ENCODE measurements around the gene PLCL2.
"Not testable (repeated sequence)": the region's sequence is repeated elsewhere in the genome, so short reads cannot be mapped to it uniquely, and the experiment has no call there.

PLCL2 gene

DNA sequence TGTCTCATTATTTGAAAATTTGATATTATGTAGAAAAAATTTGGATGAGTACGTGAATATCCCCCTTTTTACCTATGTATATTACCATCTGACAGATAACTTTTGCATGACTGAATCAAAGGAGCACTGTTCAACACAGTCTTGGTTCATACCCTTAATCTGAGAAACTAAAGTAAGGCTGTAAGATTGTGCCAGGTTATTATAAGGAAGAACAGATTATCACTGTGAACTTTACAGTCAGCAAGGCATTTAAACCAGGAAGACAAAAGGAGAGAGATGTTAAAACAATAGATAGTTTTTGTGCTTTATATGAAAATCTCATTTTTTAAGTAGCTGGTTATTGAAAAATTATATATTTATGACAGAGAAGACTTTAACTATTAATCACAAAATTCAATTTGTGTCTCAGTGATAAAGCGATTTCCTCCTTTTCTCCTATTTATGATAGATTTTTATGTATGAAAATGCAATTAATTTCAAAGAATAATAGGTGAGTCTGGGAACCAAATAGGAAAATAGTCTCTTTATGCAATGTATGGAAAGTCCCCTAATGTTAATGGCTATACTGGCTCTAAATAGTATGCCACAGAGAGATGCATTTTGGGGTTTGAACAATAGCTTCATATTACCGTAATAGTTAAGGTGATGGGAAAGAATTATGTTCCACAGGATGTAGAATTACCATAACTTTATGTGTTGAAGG, 33.4 kb downstream of the PLCL2 start:
- no peak for DNase-seq

- DNase-seq = no peak
Measured at GRCh38 chr3:16918683-16919025, 33.9 kb downstream of the PLCL2 start.

DNA sequence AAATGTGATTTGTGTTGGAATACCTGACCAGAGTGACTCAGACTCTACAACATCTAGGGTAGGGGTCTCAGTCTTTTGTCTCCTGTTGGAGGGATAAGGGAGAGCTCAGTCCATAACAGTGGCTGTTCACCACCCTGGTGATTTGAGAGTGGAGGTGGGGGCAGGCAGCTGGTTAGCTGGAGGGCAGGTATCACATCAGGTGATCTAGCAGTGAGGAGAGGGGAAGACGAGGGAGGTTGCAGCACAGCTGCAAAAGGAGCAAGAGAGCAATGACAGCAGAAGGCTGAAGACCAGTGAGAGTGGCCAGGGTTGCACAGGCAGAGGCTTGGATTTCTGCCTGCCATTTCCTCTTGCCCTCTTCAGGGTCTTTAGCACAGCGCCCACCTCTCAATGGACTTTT, 38.4 kb downstream of the PLCL2 start:
- DNase-seq = no peak

GRCh38 chr3:16927485-16927884, 42.7 kb downstream of the PLCL2 start:
- no peak for DNase-seq

DNA sequence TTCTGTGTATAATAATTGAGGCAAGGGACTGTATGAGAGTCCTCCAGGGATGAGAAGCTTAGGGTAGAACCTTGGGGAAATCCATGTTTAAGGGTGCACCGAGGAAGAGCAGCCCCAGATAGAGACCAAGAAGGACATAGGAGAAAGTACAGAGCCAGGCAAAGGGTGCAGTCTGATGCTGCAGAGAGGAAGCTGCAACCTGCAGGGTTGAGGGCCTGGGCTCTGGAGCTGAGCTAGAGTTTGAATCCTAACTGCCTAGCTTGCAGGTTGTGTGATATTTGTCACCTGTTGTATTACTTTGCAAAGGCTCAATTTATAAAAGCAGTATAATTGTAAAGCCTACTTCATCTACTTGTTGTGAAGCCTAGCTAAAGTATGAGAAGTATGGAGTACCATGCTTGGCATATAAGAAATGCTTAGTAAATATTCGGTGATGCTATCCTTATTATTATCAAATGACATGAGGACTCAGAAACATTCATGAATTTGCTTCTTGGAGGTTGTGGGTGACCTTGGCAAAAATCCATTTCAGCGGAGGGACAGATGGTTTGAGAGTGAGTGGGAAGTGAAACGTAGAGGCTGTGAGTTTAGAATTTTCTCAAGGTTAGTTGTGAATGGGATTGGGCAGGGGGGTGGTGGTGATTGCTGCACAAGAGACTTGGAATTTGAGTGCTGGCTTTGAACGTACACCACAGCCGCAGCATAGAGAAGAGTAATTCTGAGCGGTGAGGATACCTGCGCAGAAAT, 43.8 kb downstream of the PLCL2 start:
- DNase-seq = no peak

- no peak for DNase-seq
Measured at GRCh38 chr3:16929311-16929710, 44.6 kb downstream of the PLCL2 start.

GRCh38 chr3:16932877-16933276, 48.1 kb downstream of the PLCL2 start:
- no peak for DNase-seq

DNA sequence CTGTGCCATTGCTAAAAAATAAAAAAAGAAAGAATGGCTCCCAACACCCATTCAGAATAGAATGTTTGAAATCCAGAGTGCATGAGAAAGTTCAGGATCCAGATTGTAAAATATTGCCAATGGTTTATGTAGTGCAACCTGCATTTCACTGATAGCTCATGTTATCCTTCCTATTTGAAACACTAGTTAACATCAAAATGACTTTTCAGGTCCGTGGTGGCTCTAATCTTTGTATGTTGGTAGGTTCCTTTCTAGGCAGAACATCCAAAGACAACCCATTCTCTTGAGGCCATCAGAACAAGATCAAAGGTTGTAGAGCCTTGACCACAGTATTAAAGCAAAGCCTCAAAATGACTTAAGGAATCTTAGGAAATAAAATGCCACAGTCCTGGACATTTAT, 51.0 kb downstream of the PLCL2 start:
- no peak for DNase-seq

DNA sequence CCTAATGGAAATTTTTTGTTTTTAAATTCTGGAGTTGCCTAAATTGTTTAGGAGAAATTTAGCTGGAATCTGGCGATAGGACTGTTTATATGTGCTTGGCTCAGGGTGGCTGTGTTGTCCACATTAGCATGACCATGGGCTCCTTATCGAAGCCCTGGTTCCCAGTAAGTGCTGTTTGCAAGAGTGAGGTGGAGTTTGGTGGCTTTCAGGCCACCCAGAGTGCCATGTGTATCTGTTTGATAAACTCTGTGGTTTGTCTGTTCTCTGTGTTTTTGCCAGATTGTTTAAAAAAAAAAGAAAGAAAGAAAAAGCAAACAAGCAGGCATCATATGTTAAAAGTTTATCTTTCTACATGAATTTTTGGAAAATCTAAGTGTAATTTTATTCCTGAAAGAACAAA, 51.5 kb downstream of the PLCL2 start:
- no peak for DNase-seq

DNA sequence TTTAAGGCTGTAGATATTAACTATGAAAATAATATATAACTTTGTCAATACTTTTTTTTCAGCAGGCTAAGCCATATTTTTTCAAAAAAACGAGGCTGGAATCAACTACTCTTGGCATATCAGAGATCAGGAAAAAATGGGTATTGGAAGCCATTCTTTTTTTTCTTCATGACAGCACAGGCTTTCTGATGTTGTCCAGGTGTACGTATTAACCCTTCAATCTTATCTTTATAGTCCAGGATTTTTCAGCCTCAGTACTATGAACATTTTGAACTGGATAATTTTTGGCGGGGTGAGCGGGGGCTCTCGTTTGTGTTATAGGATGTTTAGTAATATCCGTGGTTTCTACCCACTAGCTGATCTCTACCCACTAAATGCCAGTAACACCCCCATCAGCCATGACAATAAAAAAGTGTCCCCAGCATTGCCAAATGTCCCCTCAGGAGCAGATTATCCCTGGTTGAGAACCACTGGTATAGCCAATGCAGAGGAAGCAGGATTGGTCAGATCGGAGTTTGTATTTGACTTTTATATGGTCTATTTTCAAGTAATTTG, 52.0 kb downstream of the PLCL2 start:
- no peak for DNase-seq

- no peak for DNase-seq
Measured at GRCh38 chr3:16937326-16937845, 52.6 kb downstream of the PLCL2 start.

GRCh38 chr3:16940769-16941700, 56.3 kb downstream of the PLCL2 start:
- no peak for DNase-seq

- DNase-seq = no peak
Measured at GRCh38 chr3:16942955-16943354, 58.2 kb downstream of the PLCL2 start.

DNA sequence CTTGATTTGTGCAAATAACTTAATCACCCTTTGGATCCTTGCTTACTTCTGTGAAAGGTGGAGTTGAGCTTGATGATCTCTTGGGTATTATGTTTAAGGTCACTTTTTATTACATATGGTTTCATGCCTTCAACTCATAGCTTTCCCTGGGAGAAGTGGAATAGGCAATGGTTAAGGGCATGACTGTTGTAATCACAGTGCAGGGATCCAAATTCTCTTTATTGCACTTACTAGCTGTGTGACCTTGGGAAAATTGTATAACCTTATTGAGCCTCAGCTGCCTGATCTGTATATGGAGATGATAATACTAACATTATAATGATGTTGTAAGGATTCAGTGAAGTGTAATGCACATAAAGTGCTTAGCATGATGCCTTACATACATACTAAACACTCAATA, 59.1 kb downstream of the PLCL2 start:
- no peak for DNase-seq

- no peak for DNase-seq
Measured at GRCh38 chr3:16944356-16944755, 59.6 kb downstream of the PLCL2 start.

DNA sequence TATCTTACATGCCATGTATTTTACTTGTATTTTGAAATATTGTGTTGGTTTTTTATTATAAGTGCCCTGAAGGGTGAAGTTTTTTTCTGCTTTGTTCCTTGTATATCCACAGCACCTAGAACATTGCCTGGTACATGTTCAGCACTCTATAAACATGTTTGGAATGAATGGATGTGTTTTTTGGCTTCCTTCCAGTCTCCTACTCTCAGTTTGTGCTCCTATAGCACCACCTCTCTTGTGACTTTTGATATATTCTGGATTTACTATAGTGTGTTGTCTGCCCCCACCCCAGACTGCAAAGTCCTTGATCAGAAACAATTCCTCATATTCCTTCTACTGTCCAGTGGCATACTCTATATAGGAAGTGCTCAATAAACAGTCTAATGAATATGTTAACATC, 60.6 kb downstream of the PLCL2 start:
- DNase-seq = no peak

DNA sequence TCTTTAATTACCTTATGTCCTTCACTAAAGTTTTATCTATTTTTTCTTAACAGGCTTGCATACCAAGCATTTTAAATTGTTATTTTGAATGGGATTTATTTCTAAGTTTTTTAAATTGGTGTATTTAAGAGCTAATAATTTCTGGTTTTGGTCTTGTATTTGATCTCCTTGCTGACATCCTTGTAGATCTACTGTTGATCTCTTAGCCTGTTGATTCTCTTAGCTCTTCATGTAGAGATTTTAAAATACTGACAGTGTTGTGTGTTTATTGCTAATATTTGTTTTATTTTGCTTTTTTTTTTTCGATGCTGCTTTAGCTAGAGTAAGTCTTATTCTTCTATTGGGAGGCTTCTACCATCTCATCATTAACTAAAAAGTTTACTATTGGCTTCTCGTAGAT, 65.5 kb downstream of the PLCL2 start:
- DNase-seq = no peak

GRCh38 chr3:16950845-16951244, 66.1 kb downstream of the PLCL2 start:
- DNase-seq = no peak

DNA sequence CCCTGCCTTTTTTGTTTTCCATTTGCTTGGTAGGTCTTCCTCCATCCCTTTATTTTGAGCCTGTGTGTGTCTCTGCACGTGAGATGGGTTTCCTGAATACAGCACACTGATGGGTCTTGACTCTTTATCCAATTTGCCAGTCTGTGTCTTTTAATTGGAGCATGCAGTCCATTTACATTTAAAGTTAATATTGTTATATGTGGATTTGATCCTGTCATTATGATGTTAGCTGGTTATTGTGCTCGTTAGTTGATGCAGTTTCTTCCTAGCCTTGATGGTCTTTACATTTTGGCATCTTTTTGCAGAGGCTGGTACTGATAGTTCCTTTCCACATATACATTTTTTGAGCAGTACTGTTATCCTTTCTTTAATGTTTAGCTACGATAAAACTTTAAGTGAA, 73.1 kb downstream of the PLCL2 start:
- not testable (repeated sequence) for DNase-seq

DNA sequence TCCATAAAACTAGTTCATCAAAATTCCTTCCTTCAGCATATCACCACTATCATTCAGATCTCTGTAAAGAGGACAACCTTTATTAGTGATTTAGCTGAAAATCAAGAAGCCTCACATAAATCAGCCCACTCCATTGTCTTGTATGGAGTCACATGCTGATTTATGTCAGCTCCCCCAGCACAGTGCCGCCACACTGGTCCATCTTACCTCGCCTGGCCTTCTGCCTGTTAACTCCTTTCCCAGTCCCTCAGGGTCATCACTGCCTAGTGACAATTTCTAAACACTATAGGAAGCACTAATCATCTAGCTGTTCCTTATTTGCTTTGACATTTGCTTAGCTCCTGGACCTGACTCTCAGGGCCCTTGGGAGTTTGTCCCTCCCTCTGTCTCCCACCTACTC, 75.4 kb downstream of the PLCL2 start:
- DNase-seq = no peak

GRCh38 chr3:16961621-16962205, 77.0 kb downstream of the PLCL2 start:
- no peak for DNase-seq

GRCh38 chr3:16975083-16975482, 90.3 kb downstream of the PLCL2 start:
- DNase-seq = no peak

Measured in NCI-H526 (cell line).